Activated T-helper 1 cell treated with anti-CD3 and anti-CD28 coated beads, Interleukin-2, amount 50 U/mL, for 16 hours (primary cell): Measurements from ENCODE around the gene CDC42EP4.

ENCODE experiments used
- DNase-seq, 2 donors: peaks; one replicate each; pipeline ENCODE4 v3.0.0-alpha.2; 2020; ENCODE audit warnings: low read depth in 1 of 2, low spot score in 1 of 2

The CDC42EP4 gene

GRCh38 chr17:73256220-73256619, 55.6 kb downstream of the CDC42EP4 start:
- no peak for DNase-seq

DNA sequence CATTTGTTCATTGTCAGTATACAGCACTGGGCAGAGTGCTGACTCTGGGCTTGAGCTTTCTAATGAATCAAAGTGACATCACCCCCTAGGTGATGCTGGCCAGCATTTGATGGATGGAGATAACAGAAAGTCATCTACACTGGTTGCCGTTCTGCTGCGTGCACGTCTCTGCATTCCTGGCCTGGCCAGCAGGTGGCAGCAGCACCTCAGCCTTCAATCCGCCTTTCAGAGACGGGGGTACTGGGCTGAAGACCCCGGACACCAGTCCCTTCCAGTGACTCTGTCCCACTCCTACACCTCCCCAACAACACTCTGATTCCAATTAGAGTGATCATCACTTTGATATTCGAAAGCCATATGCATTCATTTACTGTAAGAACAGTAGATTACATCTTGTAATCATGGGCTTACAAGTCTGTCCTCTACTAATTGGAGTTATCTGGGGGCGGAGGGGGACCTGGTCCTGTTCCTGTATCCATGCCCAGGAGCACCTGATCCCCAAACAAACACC, 56.1 kb downstream of the CDC42EP4 start:
- DNase-seq: peak; percentile 30 to 32

GRCh38 chr17:73251871-73252270, 59.9 kb downstream of the CDC42EP4 start:
- no peak for DNase-seq

DNA sequence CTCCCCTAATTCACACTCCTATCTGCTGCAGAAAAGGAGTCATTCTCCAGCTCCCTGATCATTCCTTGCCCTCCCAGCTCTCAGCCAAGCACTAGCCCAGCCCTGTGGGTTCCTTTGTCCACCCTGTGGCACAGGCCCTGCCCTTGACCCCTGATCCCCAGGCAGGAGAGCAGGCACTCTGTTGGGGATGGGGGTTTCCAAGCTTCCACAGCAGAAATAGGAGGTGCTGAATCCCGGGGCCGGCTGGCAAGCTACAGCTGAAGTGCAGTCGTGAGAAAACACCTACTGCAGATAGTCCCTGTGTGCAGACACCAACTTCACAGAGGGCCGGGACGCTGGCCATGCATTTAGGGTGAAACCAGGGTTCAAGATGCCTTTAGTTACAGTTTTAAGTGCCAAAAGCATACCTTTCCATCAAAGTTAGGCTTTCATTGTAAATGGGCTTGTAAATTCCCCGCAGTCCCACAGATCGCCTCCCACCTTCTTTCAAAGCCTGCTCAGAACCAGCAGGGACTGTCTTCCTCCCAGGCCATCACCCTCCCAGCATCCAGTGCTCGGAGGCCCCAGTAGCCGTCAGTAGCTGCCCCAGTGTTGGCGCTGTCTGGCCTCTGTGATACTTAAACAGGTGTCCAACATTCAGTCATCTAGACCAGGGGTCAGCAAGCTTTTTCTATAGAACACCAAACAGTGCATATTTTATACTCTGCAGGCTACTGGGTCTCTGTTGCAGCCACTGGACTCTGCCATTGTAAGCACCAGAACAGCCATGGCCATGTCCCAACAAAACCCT, 60.8 kb downstream of the CDC42EP4 start:
- DNase-seq: no peak

DNA sequence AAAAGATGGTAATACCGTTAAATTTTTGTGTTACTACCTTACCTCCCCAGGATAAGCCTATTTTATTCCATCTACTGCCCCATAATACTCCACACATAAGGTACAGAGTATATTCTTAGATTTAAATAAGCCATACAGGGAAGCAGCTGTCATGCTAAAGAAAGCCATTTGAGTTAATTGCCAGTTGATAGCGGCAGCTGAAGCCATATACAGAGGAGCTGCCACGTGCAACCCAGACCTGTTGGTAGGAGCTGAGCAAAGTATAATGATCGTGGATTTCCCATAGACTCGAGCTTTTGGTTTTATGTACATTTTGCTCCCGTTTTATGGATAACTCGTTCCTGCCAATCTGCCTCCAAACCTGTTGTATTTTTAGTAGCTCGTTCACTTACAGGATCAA, 62.1 kb downstream of the CDC42EP4 start:
- DNase-seq: no peak

GRCh38 chr17:73248532-73248931, 63.3 kb downstream of the CDC42EP4 start:
- DNase-seq: no peak

DNA sequence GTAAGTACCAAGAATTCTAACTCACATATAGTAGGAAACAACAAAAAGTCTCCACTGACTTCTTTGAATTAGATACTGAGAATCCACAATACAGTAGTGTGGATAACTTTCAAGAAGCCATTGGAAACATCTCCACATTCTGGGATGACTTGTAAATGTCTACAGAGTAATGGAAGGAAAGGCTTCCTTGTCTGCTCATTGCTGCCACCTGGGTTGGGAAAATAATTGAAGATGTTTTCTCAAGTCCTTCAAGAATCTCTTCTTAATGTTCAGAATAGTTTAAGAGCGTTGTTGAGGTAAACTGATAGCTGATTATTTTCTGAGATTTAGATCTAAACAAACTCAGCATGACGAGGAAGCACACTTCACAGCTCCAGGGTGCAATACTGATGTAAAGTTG, 64.1 kb downstream of the CDC42EP4 start:
- no peak for DNase-seq

DNA sequence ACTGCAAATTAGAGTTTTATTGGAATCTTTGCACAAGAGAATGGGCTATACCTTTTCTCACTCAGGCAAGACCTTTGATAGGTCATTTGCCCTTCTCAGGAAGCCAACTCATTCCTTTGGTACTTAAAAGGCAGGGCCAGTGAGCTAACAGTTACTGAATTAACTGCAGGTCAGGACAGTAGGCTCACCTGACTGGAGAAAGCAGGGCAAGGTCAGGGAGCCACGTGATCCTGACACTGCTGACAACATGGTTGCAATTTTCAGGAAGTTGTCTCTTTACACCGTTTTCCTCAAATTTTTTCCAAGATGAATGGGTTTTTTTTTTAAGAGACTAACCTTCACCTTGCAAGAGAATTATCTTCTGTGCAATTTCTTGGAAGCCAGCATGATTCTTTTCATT, 71.2 kb downstream of the CDC42EP4 start:
- no peak for DNase-seq

- no peak for DNase-seq
These were observed 74.1 kb downstream of the CDC42EP4 start for GRCh38 chr17:73237714-73238113.

DNA sequence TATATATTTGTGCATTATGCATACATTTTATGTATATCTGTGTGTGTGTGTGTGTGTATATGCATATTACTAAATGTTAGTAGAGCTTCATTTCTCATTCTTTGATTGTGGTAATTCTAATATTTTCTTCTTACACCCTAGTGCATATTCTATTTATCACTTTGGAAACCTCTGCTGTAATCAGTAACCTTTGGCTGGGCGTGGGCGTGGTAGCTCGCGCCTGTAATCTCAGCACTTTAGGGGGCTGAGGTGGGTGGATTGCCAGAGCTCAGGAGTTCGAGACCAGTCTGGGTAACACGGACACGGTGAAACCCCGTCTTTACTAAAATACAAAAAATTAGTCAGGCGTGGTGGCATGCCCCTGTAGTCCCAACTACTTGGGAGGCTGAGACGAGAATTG, 77.1 kb downstream of the CDC42EP4 start:
- no peak for DNase-seq
